ENCODE data around the gene ARRDC3. TPM values are rescaled to one million over a fixed set of nuclear protein-coding genes. Genes with fewer than 3 reads are reported as not detected.
"Not testable (repeated sequence)": the region's sequence is repeated elsewhere in the genome, so short reads cannot be mapped to it uniquely, and the experiment has no call there.

The ARRDC3 gene
- total and polyA plus RNA-seq, 2 experiments from 2014 or later = 53.7 to 114 TPM

GRCh38 chr5:91386120-91386519, 3.0 kb upstream of the ARRDC3 start:
- 88% methylated on average over 2 of the region's 2 CpGs for WGBS (ENCODE audit: low lambda C conversion rate, missing lambda C conversion rate)
- H4K20me1 ChIP-seq (ENCODE audit: insufficient read depth, poor library complexity, severe bottlenecking) = no peaks in the 10 kb centered on the region
- H3K27me3 ChIP-seq = no peaks in the 10 kb centered on the region
- H3K4me1 ChIP-seq (ENCODE audit: insufficient read depth) = no peaks in the 10 kb centered on the region
- H3K79me2 ChIP-seq = peaks cover 14% of the 10 kb centered on the region
- no peak overlapping the region for H3K4me3 ChIP-seq
- H2AFZ ChIP-seq = no peak overlapping the region
- no peaks in the 10 kb centered on the region for H3K9me3 ChIP-seq (ENCODE audit: low read depth)
- H3K9me2 ChIP-seq (replicated peaks; ENCODE audit: insufficient read depth) = no peaks in the 10 kb centered on the region
- H3K27ac ChIP-seq = no peak overlapping the region
- no peak for TF ChIP-seq CTCF (IDR thresholded peaks at IDR 0.05; ENCODE audit: poor library complexity)
- H3K36me3 ChIP-seq (replicated peaks; ENCODE audit: insufficient read depth, low read depth) = no peaks in the 10 kb centered on the region
- no peak overlapping the region for H3K4me2 ChIP-seq
- DNase-seq (ENCODE audit: low spot score) = no peak

GRCh38 chr5:91385596-91385995, 2.5 kb upstream of the ARRDC3 start:
- H4K20me1 ChIP-seq (ENCODE audit: insufficient read depth, poor library complexity, severe bottlenecking); H3K9me2 ChIP-seq (replicated peaks; ENCODE audit: insufficient read depth); H3K4me3 ChIP-seq; H3K4me2 ChIP-seq; DNase-seq (ENCODE audit: low spot score); H3K36me3 ChIP-seq (replicated peaks; ENCODE audit: insufficient read depth, low read depth); H3K27ac ChIP-seq; H3K27me3 ChIP-seq; H3K9me3 ChIP-seq (ENCODE audit: low read depth); H3K4me1 ChIP-seq (ENCODE audit: insufficient read depth); H2AFZ ChIP-seq: not testable (repeated sequence)
- 92% methylated on average over 11 of the region's 11 CpGs for WGBS (ENCODE audit: low lambda C conversion rate, missing lambda C conversion rate)
- H3K79me2 ChIP-seq = peaks cover 15% of the 10 kb centered on the region

GRCh38 chr5:91384671-91385430, 1.7 kb upstream of the ARRDC3 start:
- H4K20me1 ChIP-seq (ENCODE audit: insufficient read depth, poor library complexity, severe bottlenecking) = no peaks in the 10 kb centered on the region
- peaks cover 17% of the 10 kb centered on the region for H3K79me2 ChIP-seq
- no peaks in the 10 kb centered on the region for H3K27me3 ChIP-seq
- peak overlapping the region; percentile 100 for H3K27ac ChIP-seq
- 4% methylated on average over 6 of the region's 6 CpGs for WGBS (ENCODE audit: low lambda C conversion rate, missing lambda C conversion rate)
- H2AFZ ChIP-seq = peak overlapping the region; percentile 26
- H3K9me2 ChIP-seq (replicated peaks; ENCODE audit: insufficient read depth) = no peaks in the 10 kb centered on the region
- no peaks in the 10 kb centered on the region for H3K9me3 ChIP-seq (ENCODE audit: low read depth)
- H3K4me2 ChIP-seq = peak overlapping the region; percentile 78
- TF ChIP-seq EZH2 (IDR thresholded peaks at IDR 0.05; ENCODE audit: borderline replicate concordance) (no peak), CTCF (IDR thresholded peaks at IDR 0.05; ENCODE audit: poor library complexity) (peak; percentile 98)
- DNase-seq (ENCODE audit: low spot score) = peak; percentile 90
- H3K4me3 ChIP-seq = peak overlapping the region; percentile 43
- no peaks in the 10 kb centered on the region for H3K36me3 ChIP-seq (replicated peaks; ENCODE audit: insufficient read depth, low read depth)
- no peaks in the 10 kb centered on the region for H3K4me1 ChIP-seq (ENCODE audit: insufficient read depth)

GRCh38 chr5:91383956-91384300, 811 bp upstream of the ARRDC3 start:
- DNase-seq (ENCODE audit: low spot score) = peak; percentile 39
- Histone ChIP-seq H3K27me3 (no peaks in the 10 kb centered on the region), H2AFZ (peak overlapping the region; percentile 26), H3K9me3 (ENCODE audit: low read depth) (no peaks in the 10 kb centered on the region), H3K9me2 (replicated peaks; ENCODE audit: insufficient read depth) (no peaks in the 10 kb centered on the region), H3K4me3 (peak overlapping the region; percentile 43), H3K27ac (peak overlapping the region; percentile 100), H3K4me2 (peak overlapping the region; percentile 78), H3K79me2 (peaks cover 24% of the 10 kb centered on the region), H3K36me3 (replicated peaks; ENCODE audit: insufficient read depth, low read depth) (no peaks in the 10 kb centered on the region), H3K4me1 (ENCODE audit: insufficient read depth) (no peaks in the 10 kb centered on the region), H4K20me1 (ENCODE audit: insufficient read depth, poor library complexity, severe bottlenecking) (no peaks in the 10 kb centered on the region)
- TF ChIP-seq EZH2 (IDR thresholded peaks at IDR 0.05; ENCODE audit: borderline replicate concordance) = no peak
- TF ChIP-seq CTCF (IDR thresholded peaks at IDR 0.05; ENCODE audit: poor library complexity) = no peak
- no peak for TF ChIP-seq EZH2phosphoT487 (IDR thresholded peaks at IDR 0.05; ENCODE audit: low read depth, severe bottlenecking, unreplicated experiment)
- WGBS (ENCODE audit: low lambda C conversion rate, missing lambda C conversion rate) = 4% methylated on average over 7 of the region's 7 CpGs
